Measurements from ENCODE around the gene IQSEC1.

GRCh38 chr3:12986521-12986920, 86.7 kb downstream of the IQSEC1 start:
- TF ChIP-seq, protein P1, sequence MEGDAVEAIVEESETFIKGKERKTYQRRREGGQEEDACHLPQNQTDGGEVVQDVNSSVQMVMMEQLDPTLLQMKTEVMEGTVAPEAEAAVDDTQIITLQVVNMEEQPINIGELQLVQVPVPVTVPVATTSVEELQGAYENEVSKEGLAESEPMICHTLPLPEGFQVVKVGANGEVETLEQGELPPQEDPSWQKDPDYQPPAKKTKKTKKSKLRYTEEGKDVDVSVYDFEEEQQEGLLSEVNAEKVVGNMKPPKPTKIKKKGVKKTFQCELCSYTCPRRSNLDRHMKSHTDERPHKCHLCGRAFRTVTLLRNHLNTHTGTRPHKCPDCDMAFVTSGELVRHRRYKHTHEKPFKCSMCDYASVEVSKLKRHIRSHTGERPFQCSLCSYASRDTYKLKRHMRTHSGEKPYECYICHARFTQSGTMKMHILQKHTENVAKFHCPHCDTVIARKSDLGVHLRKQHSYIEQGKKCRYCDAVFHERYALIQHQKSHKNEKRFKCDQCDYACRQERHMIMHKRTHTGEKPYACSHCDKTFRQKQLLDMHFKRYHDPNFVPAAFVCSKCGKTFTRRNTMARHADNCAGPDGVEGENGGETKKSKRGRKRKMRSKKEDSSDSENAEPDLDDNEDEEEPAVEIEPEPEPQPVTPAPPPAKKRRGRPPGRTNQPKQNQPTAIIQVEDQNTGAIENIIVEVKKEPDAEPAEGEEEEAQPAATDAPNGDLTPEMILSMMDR (IDR thresholded peaks at IDR 0.05; ENCODE audit: poor library complexity), result no peak
- TF ChIP-seq EZH2 (IDR thresholded peaks at IDR 0.05; ENCODE audit: borderline replicate concordance) (no peak), EZH2phosphoT487 (IDR thresholded peaks at IDR 0.05; ENCODE audit: low read depth, severe bottlenecking, unreplicated experiment) (no peak)

All from hepatocyte (in vitro differentiated cells).